Trophoblast cell (in vitro differentiated cells and primary cell): ENCODE measurements around the gene UBAC1.

Experiments used
- DNase-seq, 2 donors: peaks; one replicate each; pipeline ENCODE4 v3.0.0-alpha.2; 2016
- H2AFZ ChIP-seq: 2 replicates; pipeline ENCODE4 v1.6.1; 2013; ENCODE audit warnings: low read length, moderate library complexity, mild to moderate bottlenecking; ENCODE audit not compliant: insufficient read depth, poor library complexity
- H2AK5ac ChIP-seq: 2 replicates; pipeline ENCODE4 v1.6.1; 2013; ENCODE audit warnings: mild to moderate bottlenecking, low read length
- H2BK120ac ChIP-seq: 2 replicates; pipeline ENCODE4 v1.6.1; 2013; ENCODE audit warnings: low read length, mild to moderate bottlenecking, moderate library complexity; ENCODE audit not compliant: insufficient read depth, poor library complexity
- H2BK12ac ChIP-seq: 2 replicates; pipeline ENCODE4 v1.6.1; 2013; ENCODE audit warnings: mild to moderate bottlenecking, low read length, moderate library complexity
- H2BK5ac ChIP-seq: 2 replicates; pipeline ENCODE4 v1.6.1; 2013; ENCODE audit warnings: low read length, low read depth, moderate library complexity, mild to moderate bottlenecking; ENCODE audit not compliant: poor library complexity
- H3K14ac ChIP-seq: 2 replicates; pipeline ENCODE4 v1.6.1; 2013; ENCODE audit warnings: mild to moderate bottlenecking, low read length
- H3K18ac ChIP-seq: 2 replicates; pipeline ENCODE4 v1.6.1; 2013; ENCODE audit warnings: mild to moderate bottlenecking, low read length
- H3K23ac ChIP-seq: 2 replicates; pipeline ENCODE4 v1.6.1; 2013; ENCODE audit warnings: low read length
- H3K27ac ChIP-seq: 2 replicates; pipeline ENCODE4 v1.5.1; 2013; ENCODE audit warnings: low read depth, mild to moderate bottlenecking, inconsistent platforms, low read length, moderate library complexity
- H3K27me3 ChIP-seq: 2 replicates; pipeline ENCODE4 v1.6.1; 2013; ENCODE audit warnings: inconsistent platforms, mild to moderate bottlenecking, low read length, moderate library complexity; ENCODE audit not compliant: insufficient read depth
- H3K36me3 ChIP-seq, 2 experiments: 1 replicate in 1 of 2; 2 replicates in 1 of 2; pipeline ENCODE4 v1.6.1; 2013; ENCODE audit warnings: low read length in 2 of 2, mild to moderate bottlenecking in 2 of 2, moderate library complexity in 1 of 2; ENCODE audit not compliant: insufficient read depth in 2 of 2, control insufficient read depth in 1 of 2
- H3K4ac ChIP-seq: 2 replicates; pipeline ENCODE4 v1.6.1; 2013; ENCODE audit warnings: low read depth, mild to moderate bottlenecking, low read length, moderate library complexity
- H3K4me1 ChIP-seq, 2 experiments: 1 replicate in 1 of 2; 2 replicates in 1 of 2; pipeline ENCODE4 v1.6.1; 2013; ENCODE audit warnings: low read length in 2 of 2, mild to moderate bottlenecking in 2 of 2, moderate library complexity in 1 of 2; ENCODE audit not compliant: insufficient read depth in 2 of 2, control insufficient read depth in 1 of 2
- H3K4me2 ChIP-seq: 2 replicates; pipeline ENCODE4 v1.6.1; 2013; ENCODE audit warnings: inconsistent platforms, mild to moderate bottlenecking, low read length, moderate library complexity
- H3K4me3 ChIP-seq: 2 replicates; pipeline ENCODE4 v1.5.1; 2013; ENCODE audit warnings: mild to moderate bottlenecking, low read depth, low read length, inconsistent platforms
- H3K79me1 ChIP-seq: one replicate; pipeline ENCODE4 v1.6.1; 2013; ENCODE audit warnings: low read length
- H3K79me2 ChIP-seq: 2 replicates; pipeline ENCODE4 v1.6.1; 2013; ENCODE audit warnings: low read length, mild to moderate bottlenecking; ENCODE audit not compliant: control insufficient read depth, insufficient read depth, poor library complexity
- H3K9ac ChIP-seq: 2 replicates; pipeline ENCODE4 v1.6.1; 2013; ENCODE audit warnings: mild to moderate bottlenecking, low read length
- H3K9me3 ChIP-seq: 2 replicates; pipeline ENCODE4 v1.6.1; 2013; ENCODE audit warnings: low read depth, mild to moderate bottlenecking, control low read depth, inconsistent platforms, low read length; ENCODE audit not compliant: insufficient read depth
- H4K12ac ChIP-seq: 2 replicates; pipeline ENCODE4 v1.6.1; 2013; ENCODE audit warnings: low read depth, mild to moderate bottlenecking, low read length, moderate library complexity
- H4K8ac ChIP-seq: 2 replicates; pipeline ENCODE4 v1.6.1; 2013; ENCODE audit warnings: low read depth, mild to moderate bottlenecking, low read length, moderate library complexity
- H4K91ac ChIP-seq: one replicate; pipeline ENCODE4 v1.6.1; 2013; ENCODE audit warnings: low read depth, mild to moderate bottlenecking, low read length, moderate library complexity
- WGBS: extraction: QIAGEN DNeasy Blood & Tissue Kit; methylation state at CpG from one replicate; pipeline ENCODE4 v1.1.7; 2013; ENCODE audit warnings: missing lambda C conversion rate; ENCODE audit not compliant: insufficient read length, insufficient coverage; ENCODE audit errors: extremely low coverage; 5-methylcytosine and 5-hydroxymethylcytosine counted together

Gene UBAC1

GRCh38 chr9:135908754-135909204 lies 52.4 kb downstream of the UBAC1 start:
- no CpG with 5 or more reads among the region's 12 CpGs for WGBS
- H3K4me2 ChIP-seq = peak overlapping the region; percentile 84
- H3K27ac ChIP-seq = no peak overlapping the region
- no peak overlapping the region for H2BK12ac ChIP-seq
- no peaks in the 10 kb centered on the region for H3K27me3 ChIP-seq
- no peak for DNase-seq
- no peak overlapping the region for H3K23ac ChIP-seq
- no peak overlapping the region for H2BK5ac ChIP-seq
- no peak overlapping the region for H3K18ac ChIP-seq
- no peak overlapping the region for H4K91ac ChIP-seq
- H3K4ac ChIP-seq = no peak overlapping the region
- H2AK5ac ChIP-seq = no peak overlapping the region
- peaks cover 9% of the 10 kb centered on the region for H3K9me3 ChIP-seq
- H4K12ac ChIP-seq = no peak overlapping the region
- no peak overlapping the region for H3K14ac ChIP-seq
- no peak overlapping the region for H3K9ac ChIP-seq
- H4K8ac ChIP-seq = no peak overlapping the region
- no peak overlapping the region for H2BK120ac ChIP-seq
- peaks cover 20 to 21% of the 10 kb centered on the region in 2 experiments for H3K36me3 ChIP-seq
- no peak overlapping the region for H2AFZ ChIP-seq
- no peak overlapping the region for H3K4me3 ChIP-seq
- H3K4me1 ChIP-seq = peaks cover 9 to 13% of the 10 kb centered on the region in 2 experiments
- H3K79me1 ChIP-seq = peaks cover 11% of the 10 kb centered on the region
- peaks cover 19% of the 10 kb centered on the region for H3K79me2 ChIP-seq

- Histone ChIP-seq H3K27ac (peak overlapping the region; percentile 62), H3K79me2 (peaks cover 21% of the 10 kb centered on the region), H3K4me2 (peak overlapping the region; percentile 84), H2AFZ (peak overlapping the region; percentile 80), H3K27me3 (no peaks in the 10 kb centered on the region), H2BK120ac (no peak overlapping the region), H4K91ac (peak overlapping the region; percentile 79), H3K4ac (peak overlapping the region; percentile 17), H3K4me1 (peaks cover 9 to 13% of the 10 kb centered on the region in 2 experiments), H3K23ac (no peak overlapping the region), H4K8ac (peak overlapping the region; percentile 88), H3K18ac (peak overlapping the region; percentile 39), H2BK5ac (peak overlapping the region; percentile 34), H3K36me3 (peaks cover 16% of the 10 kb centered on the region in 2 experiments), H3K9ac (peak overlapping the region; percentile 28), H3K4me3 (peak overlapping the region; percentile 77), H2AK5ac (peak overlapping the region; percentile 88), H3K9me3 (peaks cover 6% of the 10 kb centered on the region), H3K79me1 (peaks cover 11% of the 10 kb centered on the region), H4K12ac (peak overlapping the region; percentile 92), H2BK12ac (no peak overlapping the region), H3K14ac (peak overlapping the region; percentile 88)
- DNase-seq = no peak
- no CpG with 5 or more reads among the region's 42 CpGs for WGBS
Observed at GRCh38 chr9:135908093-135908753, 53.0 kb downstream of the UBAC1 start.

- H2BK12ac ChIP-seq = no peak within 1 kb of the TSS
- H3K36me3 ChIP-seq = peaks cover 13 to 14% of the 10 kb centered on the region in 2 experiments
- peak within 1 kb of the TSS; percentile 92 for H4K12ac ChIP-seq
- peak; percentile 87 to 96 for DNase-seq
- peak within 1 kb of the TSS; percentile 51 for H2BK5ac ChIP-seq
- no CpG with 5 or more reads among the region's 91 CpGs for WGBS
- H3K79me1 ChIP-seq = peaks cover 11% of the 10 kb centered on the region
- peak within 1 kb of the TSS; percentile 89 for H3K9ac ChIP-seq
- peak within 1 kb of the TSS; percentile 91 for H3K18ac ChIP-seq
- peak within 1 kb of the TSS; percentile 80 for H2AFZ ChIP-seq
- H3K14ac ChIP-seq = peak within 1 kb of the TSS; percentile 91
- peak within 1 kb of the TSS; percentile 84 for H3K4me2 ChIP-seq
- peak within 1 kb of the TSS; percentile 88 for H4K8ac ChIP-seq
- H3K27me3 ChIP-seq = no peaks in the 10 kb centered on the region
- H3K9me3 ChIP-seq = peaks cover 3% of the 10 kb centered on the region
- H2BK120ac ChIP-seq = peak within 1 kb of the TSS; percentile 54
- peaks cover 23% of the 10 kb centered on the region for H3K79me2 ChIP-seq
- H3K4me3 ChIP-seq = peak within 1 kb of the TSS; percentile 93
- peak within 1 kb of the TSS; percentile 89 for H3K4ac ChIP-seq
- H3K4me1 ChIP-seq = peaks cover 9 to 15% of the 10 kb centered on the region in 2 experiments
- peak within 1 kb of the TSS; percentile 72 for H3K27ac ChIP-seq
- H2AK5ac ChIP-seq = peak within 1 kb of the TSS; percentile 94
- no peak within 1 kb of the TSS for H3K23ac ChIP-seq
- H4K91ac ChIP-seq = peak within 1 kb of the TSS; percentile 79
Observed at GRCh38 chr9:135907431-135908092, 53.6 kb downstream of the UBAC1 start, which contains the start of gene CAMSAP1. Gene CAMSAP1 (minus strand): TSS chr9:135907546. CDS start chr9:135907159, 387 bp downstream.

GRCh38 chr9:135907006-135907430 lies 54.2 kb downstream of the UBAC1 start:
- peaks cover 3% of the 10 kb centered on the region for H3K9me3 ChIP-seq
- no peak overlapping the region for H2AK5ac ChIP-seq
- no peak overlapping the region for H2BK120ac ChIP-seq
- peak overlapping the region; percentile 63 for H4K8ac ChIP-seq
- H3K4me1 ChIP-seq = peaks cover 9 to 15% of the 10 kb centered on the region in 2 experiments
- H2BK12ac ChIP-seq = no peak overlapping the region
- H4K91ac ChIP-seq = peak overlapping the region; percentile 76
- H3K9ac ChIP-seq = peak overlapping the region; percentile 89
- H3K18ac ChIP-seq = peak overlapping the region; percentile 84
- peak overlapping the region; percentile 69 for H2AFZ ChIP-seq
- H3K79me1 ChIP-seq = peaks cover 11% of the 10 kb centered on the region
- H3K79me2 ChIP-seq = peaks cover 25% of the 10 kb centered on the region
- H2BK5ac ChIP-seq = peak overlapping the region; percentile 51
- peak in 1 of 2 donors; percentile 53 for DNase-seq
- H3K14ac ChIP-seq = peak overlapping the region; percentile 81
- H3K27ac ChIP-seq = peak overlapping the region; percentile 72
- peaks cover 13 to 14% of the 10 kb centered on the region in 2 experiments for H3K36me3 ChIP-seq
- no peaks in the 10 kb centered on the region for H3K27me3 ChIP-seq
- peak overlapping the region; percentile 6 for H3K4ac ChIP-seq
- H4K12ac ChIP-seq = peak overlapping the region; percentile 74
- H3K4me2 ChIP-seq = peak overlapping the region; percentile 74
- no peak overlapping the region for H3K23ac ChIP-seq
- no CpG with 5 or more reads among the region's 69 CpGs for WGBS
- H3K4me3 ChIP-seq = peak overlapping the region; percentile 93
